ENCODE results near the gene CRIP3. TPM values are rescaled to one million over a fixed set of nuclear protein-coding genes. Genes with fewer than 3 reads are reported as not detected.

The CRIP3 gene
- total RNA-seq, 1 experiment from 2014 or later: 0.34 TPM

- DNase-seq (ENCODE audit: low read depth): no peak
Measured at GRCh38 chr6:43274127-43274915, 34.3 kb downstream of the CRIP3 start.

DNA sequence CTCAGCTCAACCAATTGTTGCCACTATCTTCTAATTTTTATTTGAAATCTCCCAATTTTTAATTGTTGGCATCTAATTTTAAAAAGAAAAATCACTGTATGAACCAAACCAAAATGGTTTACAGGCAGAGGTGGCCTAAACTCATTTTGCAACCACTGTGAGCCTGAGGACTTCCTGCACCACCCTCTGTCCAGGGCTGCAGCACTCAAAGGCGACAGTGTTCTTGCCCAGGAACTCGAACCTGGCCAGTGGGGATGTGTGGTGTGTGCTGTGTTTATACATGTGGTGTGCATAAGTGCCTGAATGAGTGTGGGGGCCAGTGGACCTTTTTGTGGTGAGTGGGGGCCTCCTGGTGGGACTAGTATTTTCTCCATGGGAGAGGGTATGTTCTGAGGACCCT is 34.9 kb downstream of the CRIP3 start:
- DNase-seq (ENCODE audit: low read depth): no peak

- no peak for DNase-seq (ENCODE audit: low read depth)
Measured at GRCh38 chr6:43271944-43272343, 36.7 kb downstream of the CRIP3 start.

- DNase-seq (ENCODE audit: low read depth): no peak
Measured at GRCh38 chr6:43271103-43271815, 37.4 kb downstream of the CRIP3 start.

DNA sequence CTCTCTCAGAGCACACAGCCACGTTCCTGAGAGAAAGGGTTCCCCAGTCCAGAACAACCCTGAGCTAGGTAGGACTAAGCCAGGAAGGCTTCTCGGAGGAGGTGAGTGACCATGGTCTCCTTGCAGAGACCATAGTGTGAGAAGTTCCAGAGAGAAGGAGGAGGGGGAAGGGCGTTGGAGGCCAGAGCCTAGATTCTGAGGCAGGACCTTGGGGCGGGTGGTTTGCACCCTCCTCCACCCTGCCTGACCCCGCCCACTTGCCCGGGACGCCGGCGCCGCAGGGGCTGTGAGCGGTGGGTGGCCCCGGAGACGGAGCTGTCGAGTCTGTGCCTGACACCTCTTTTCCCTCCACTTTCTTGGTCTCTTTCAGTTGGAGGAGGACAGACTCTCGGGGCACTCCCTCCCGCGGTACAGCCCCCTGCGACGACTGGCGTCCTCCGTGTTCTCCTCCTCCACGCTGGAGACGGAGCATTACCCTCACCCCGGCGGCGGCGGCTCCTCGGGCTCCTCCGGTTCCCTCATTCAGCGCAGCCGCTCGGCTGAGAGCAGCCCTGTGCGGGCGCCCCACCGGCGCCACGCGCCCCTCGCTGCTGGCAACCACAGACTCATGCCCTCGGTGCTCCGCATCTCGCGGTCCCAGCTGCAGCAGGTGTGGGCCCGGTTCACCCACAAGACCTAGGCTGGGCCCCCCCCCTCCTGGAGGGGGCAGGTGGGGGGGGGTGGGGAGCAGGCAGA is 39.2 kb downstream of the CRIP3 start:
- DNase-seq (ENCODE audit: low read depth): no peak

DNA sequence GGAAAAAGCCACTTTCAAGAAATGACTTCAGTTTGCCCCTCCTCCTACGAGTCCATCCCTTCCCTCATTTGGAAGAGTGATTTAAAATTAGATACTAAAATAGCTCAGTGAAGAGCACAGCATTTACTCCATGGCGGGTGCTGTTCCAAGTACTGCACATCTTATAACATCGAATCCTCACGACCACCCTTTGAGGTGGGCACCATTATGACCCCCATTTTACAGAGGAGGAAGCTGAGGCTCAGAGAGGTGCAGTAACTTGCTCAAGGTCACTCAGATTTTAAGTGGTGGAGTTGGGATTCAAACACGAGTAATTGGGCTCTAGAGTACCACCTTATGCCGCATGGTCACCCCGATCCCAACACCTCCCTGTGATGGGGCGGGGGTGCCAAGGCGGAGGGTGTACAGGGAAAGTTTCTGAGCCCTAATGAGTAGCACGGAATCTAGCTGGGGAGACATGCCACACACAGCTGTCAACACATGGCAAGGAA is 39.8 kb downstream of the CRIP3 start:
- no peak for DNase-seq (ENCODE audit: low read depth)

GRCh38 chr6:43268355-43268700 is 40.3 kb downstream of the CRIP3 start:
- DNase-seq (ENCODE audit: low read depth): no peak

- no peak for DNase-seq (ENCODE audit: low read depth)
Measured at GRCh38 chr6:43267619-43268354, 40.8 kb downstream of the CRIP3 start.

- no peak for DNase-seq (ENCODE audit: low read depth)
Measured at GRCh38 chr6:43265564-43265963, 43.1 kb downstream of the CRIP3 start.

- no peak for DNase-seq (ENCODE audit: low read depth)
Measured at GRCh38 chr6:43264599-43265145, 44.0 kb downstream of the CRIP3 start.

DNA sequence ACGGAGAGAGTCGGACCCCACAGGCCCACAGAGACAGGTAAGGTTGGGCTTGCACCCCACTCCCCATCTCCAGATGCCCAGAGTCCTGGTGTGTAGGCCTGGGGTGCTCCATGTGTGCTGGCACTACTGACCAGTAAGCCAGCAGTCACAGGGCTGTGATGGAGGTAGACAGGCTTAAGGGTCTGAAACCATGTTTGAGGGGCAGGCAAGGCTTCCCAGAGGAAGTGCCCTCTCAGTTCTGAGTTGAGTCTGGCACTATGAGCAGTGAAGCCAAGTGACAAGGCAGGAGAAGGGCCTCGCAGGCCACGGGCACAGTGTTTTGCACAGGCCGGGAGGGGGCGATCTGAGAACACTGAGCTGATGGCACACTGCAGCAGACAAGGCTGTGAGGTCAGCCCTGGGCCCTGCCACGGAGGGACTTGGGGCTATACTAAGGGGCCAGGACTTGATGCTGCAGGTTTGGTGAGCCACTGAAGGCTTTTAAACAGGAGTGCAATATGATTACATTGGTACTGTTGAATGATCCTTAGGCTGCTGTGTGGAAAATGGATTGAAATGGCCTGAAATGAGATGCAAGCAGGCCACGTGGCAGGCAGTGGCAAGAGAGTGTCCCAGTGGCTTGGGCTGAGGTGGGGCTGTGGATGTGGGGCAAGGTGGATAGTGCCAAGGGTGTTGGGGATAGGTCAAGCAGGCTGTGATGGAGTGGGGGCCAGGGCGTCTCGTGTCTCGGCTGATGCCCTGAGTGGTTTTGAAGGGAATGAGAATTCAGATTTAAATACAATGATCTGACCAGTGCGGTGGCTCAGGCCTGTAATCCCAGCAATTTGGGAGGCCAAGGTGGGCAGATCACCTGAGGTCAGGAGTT is 45.1 kb downstream of the CRIP3 start:
- DNase-seq (ENCODE audit: low read depth): peak; percentile 78

GRCh38 chr6:43262780-43263313 is 45.8 kb downstream of the CRIP3 start:
- no peak for DNase-seq (ENCODE audit: low read depth)

DNA sequence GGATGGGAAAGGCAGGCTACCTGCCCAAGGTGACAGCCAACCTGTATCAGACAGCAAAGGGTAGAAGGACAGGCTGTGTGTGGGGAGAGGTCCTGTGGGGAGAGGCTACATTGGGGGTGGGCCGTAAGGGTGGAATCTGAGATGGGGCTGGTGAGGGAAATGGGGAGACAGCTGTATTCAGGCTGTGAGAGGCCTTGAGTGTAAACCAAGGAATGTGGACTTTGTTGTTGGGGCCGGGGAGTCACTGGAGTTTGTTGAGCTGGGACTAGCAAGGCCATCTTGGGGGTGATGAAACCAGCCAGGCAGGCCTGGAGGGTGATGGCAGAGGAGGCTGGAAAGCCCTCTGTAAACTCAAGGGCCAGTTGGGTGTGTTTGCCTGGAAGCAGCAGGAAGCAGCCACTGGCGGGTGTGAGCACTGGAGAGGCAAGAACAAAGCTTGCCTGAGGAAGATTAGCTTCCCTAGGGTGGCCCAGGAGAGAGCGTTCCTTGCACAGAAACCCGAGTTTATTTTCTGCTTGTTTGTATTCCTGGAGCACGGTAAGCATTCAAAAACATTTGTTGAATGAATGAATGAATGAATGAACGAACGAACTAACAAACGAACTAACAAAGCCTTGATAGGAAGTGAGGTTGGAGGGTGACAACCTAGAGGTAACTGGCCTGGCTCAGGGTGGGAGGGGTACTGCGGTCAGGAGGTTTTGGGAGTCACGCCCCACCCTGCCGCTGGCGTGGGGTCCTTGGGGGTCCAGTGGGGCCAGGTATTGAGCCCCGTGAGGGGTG is 46.4 kb downstream of the CRIP3 start:
- DNase-seq (ENCODE audit: low read depth): no peak

- DNase-seq (ENCODE audit: low read depth): no peak
Measured at GRCh38 chr6:43261198-43261597, 47.4 kb downstream of the CRIP3 start.

GRCh38 chr6:43260791-43261190 is 47.8 kb downstream of the CRIP3 start:
- no peak for DNase-seq (ENCODE audit: low read depth)

GRCh38 chr6:43258807-43259686 is 49.6 kb downstream of the CRIP3 start:
- no peak for DNase-seq (ENCODE audit: low read depth)

- DNase-seq (ENCODE audit: low read depth): no peak
Measured at GRCh38 chr6:43258180-43258579, 50.4 kb downstream of the CRIP3 start.

- no peak for DNase-seq (ENCODE audit: low read depth)
Measured at GRCh38 chr6:43257367-43258145, 51.1 kb downstream of the CRIP3 start.
